NCI-H187 treated with DMSO at 0.1 percent for 48 hours (cell line): Measurements from ENCODE around the gene CYP4B1.

ENCODE experiments used
- DNase-seq: peaks from one replicate; lab custom pipeline; 2025; lab: John Stamatoyannopoulos, UW

Gene CYP4B1

GRCh38 chr1:46797696-46798470 lies 963 bp upstream of the CYP4B1 start:
- no peak for DNase-seq

- DNase-seq: no peak
Observed at GRCh38 chr1:46800742-46801141, 1.9 kb downstream of the CYP4B1 start.

- no peak for DNase-seq
Observed at GRCh38 chr1:46801323-46802055, 2.6 kb downstream of the CYP4B1 start.

GRCh38 chr1:46802081-46802480 lies 3.2 kb downstream of the CYP4B1 start:
- DNase-seq: no peak

GRCh38 chr1:46802901-46803574 lies 4.2 kb downstream of the CYP4B1 start:
- DNase-seq: no peak

- DNase-seq: no peak
Observed at GRCh38 chr1:46804027-46804889, 5.4 kb downstream of the CYP4B1 start.

GRCh38 chr1:46804926-46805325 lies 6.1 kb downstream of the CYP4B1 start:
- DNase-seq: no peak

- DNase-seq: no peak
Observed at GRCh38 chr1:46805755-46806154, 6.9 kb downstream of the CYP4B1 start.

GRCh38 chr1:46806196-46807020 lies 7.6 kb downstream of the CYP4B1 start:
- DNase-seq: no peak

GRCh38 chr1:46807046-46807972 lies 8.5 kb downstream of the CYP4B1 start:
- no peak for DNase-seq

GRCh38 chr1:46809071-46809470 lies 10.2 kb downstream of the CYP4B1 start:
- DNase-seq: no peak

GRCh38 chr1:46809904-46810303 lies 11.1 kb downstream of the CYP4B1 start:
- no peak for DNase-seq

- no peak for DNase-seq
Observed at GRCh38 chr1:46810596-46810995, 11.8 kb downstream of the CYP4B1 start.

- no peak for DNase-seq
Observed at GRCh38 chr1:46811053-46811452, 12.2 kb downstream of the CYP4B1 start.

- DNase-seq: no peak
Observed at GRCh38 chr1:46812065-46812963, 13.5 kb downstream of the CYP4B1 start.

- DNase-seq: no peak
Observed at GRCh38 chr1:46812996-46813857, 14.4 kb downstream of the CYP4B1 start.

- no peak for DNase-seq
Observed at GRCh38 chr1:46813858-46814396, 15.1 kb downstream of the CYP4B1 start.

- DNase-seq: no peak
Observed at GRCh38 chr1:46815133-46815532, 16.3 kb downstream of the CYP4B1 start.
